Measurements from ENCODE around the gene FAH. TPM values are rescaled to one million over a fixed set of nuclear protein-coding genes. Genes with fewer than 3 reads are reported as not detected.
A peak's percentile ranks its signal among the peaks of the same experiment; 100 is the strongest.

The FAH gene
- total RNA-seq, 8 experiments from 2014 or later: 5.9 to 49.8 (median 11.4) TPM

DNA sequence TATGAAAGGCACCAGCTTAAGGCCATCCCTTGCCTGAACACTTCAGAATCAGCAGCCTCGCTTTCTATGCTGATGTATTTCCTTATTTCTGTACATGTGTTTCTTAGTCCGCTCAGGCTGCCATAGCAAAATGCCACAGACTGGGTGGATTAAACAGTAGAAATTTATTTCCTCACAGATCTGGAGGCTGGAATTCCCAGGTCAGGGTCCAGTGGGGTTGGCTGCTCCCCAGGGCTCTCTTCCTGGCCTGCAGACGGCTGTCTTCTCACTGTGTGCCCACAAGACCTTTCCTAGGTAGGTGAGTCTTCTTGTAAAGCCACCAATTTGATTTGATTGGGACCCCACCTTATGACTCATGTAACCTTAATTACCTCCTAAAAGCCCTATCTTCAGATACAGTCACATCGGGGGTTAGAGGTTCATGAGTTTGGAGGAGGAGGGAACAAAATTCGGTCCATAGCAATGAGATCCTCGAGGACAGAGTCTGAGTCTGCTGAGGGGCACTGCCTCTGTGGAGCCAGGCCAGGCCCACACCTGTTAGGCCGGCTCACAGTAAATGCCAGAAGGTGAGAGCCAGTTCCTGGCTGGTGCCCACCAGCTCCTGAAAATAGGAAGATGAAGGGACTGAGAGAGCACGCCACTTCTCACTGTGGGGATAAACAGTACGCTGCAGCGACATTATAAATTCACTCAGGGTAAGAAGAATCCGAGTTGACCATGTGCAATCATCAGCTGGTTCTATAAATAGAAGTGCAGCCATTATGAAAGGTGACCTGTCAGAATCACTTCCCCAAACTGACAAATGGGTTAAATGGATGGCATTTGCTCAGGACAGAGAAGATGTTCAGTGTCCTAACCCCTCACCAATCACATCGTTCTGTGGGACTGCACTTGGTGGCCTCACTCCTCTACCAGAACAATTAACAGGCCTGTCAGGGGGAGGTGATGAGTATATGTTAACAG is 58.1 kb downstream of the FAH start:
- no peak overlapping the region for H3K27ac ChIP-seq
- ATAC-seq (replicated peaks in 6 of 8): peak in 6 of 8 experiments; percentile 20 to 94 (median 84)
- H3K4me3 ChIP-seq: no peak overlapping the region
- in situ Hi-C loops (cut with MboI; ENCODE audit: low pct_unique_long_range_greater_than_20kb in 2 of 9, low sequenced_read_pairs in 9 of 9, unreplicated experiment in 9 of 9): no loop called here
- WGBS, 10 experiments: 33 to 95% (median 72%) methylated on average over 1 to 10 of the region's 12 CpGs; no CpG with 5 or more reads in 1 of the 10 experiments
- peaks cover 3 to 9% of the 10 kb centered on the region in 2 donors for H3K4me1 ChIP-seq (replicated peaks in 1 of 2)

DNA sequence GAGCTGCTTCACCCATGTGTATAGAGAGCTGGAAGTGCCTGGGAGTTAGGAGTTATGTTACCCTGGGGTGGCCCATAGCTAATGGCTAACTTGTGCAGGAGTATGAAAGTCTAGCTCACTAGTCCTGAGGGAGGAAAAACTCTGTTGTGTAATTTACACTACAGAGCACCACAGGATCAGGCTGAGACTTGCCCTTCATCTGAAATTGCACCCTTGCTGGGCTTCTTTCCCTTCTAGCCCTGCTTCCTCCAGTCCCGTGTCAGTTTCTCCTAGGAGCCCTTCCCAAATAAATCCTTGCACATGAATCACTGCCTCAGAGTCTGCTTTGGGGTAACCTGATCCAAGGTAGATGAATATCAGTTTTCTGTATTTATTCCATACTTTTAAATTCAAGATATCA is 59.2 kb downstream of the FAH start:
- WGBS, 10 experiments: 0 to 71% (median 67%) methylated on average over 1 of the region's 1 CpG; no CpG with 5 or more reads in 7 of the 10 experiments

DNA sequence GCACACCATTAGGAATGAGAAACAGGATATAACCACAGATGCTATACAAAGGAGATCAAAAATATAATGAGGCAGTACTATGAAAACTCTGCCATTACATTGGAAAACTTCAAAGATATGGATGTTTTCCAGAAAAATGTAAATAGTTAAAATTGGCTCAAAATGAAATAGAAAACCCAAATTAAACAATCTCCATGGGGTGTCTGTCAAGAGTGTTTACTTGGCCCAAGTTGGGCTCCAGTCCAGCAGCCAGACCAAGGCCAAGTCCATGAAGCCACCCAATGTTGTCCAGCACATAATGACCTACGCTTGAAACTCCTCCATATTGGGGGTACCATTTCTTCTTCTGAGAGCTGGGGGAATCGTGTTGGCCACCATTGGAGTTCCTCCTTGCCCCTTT is 62.1 kb downstream of the FAH start:
- Histone ChIP-seq H3K4me1 (replicated peaks in 1 of 2) (peaks cover 3 to 9% of the 10 kb centered on the region in 2 donors), H3K4me3 (no peak overlapping the region), H3K27ac (no peak overlapping the region)
- WGBS, 10 experiments: 0 to 100% (median 77%) methylated on average over 1 to 2 of the region's 2 CpGs; no CpG with 5 or more reads in 4 of the 10 experiments
- no peak for ATAC-seq (replicated peaks in 6 of 8)
- in situ Hi-C loops (cut with MboI; ENCODE audit: low pct_unique_long_range_greater_than_20kb in 2 of 9, low sequenced_read_pairs in 9 of 9, unreplicated experiment in 9 of 9): no loop called here

More for the DNA sequence above, 59.2 kb downstream of the FAH start:
- Histone ChIP-seq H3K4me3 (no peak overlapping the region), H3K27ac (no peak overlapping the region), H3K4me1 (replicated peaks in 1 of 2) (peaks cover 3 to 9% of the 10 kb centered on the region in 2 donors)
- in situ Hi-C loops (cut with MboI; ENCODE audit: low pct_unique_long_range_greater_than_20kb in 2 of 9, low sequenced_read_pairs in 9 of 9, unreplicated experiment in 9 of 9): no loop called here
- peak in 2 of 8 experiments; percentile 50 to 52 for ATAC-seq (replicated peaks in 6 of 8)

DNA sequence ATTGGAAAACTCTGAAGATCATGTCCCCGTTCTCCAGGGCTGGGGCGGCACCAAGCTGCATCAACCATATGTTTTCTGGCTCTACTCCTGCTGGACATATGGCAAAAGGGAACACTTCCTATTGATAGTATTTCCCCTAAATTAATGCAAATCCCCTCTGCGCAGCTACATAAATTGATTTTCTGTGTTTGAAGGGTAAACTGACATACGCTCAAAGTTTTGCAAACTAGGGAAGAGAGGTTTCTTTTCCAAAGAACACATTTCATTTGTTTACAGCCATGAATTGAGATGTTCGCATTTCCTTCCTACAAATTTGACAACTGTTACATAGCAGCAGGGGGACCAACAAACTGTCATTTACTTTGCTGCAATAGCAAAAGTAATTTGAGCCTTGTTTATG is 63.3 kb downstream of the FAH start:
- H3K4me1 ChIP-seq (replicated peaks in 1 of 2): peaks cover 0 to 4% of the 10 kb centered on the region in 2 donors
- in situ Hi-C loops (cut with MboI; ENCODE audit: low pct_unique_long_range_greater_than_20kb in 2 of 9, low sequenced_read_pairs in 9 of 9, unreplicated experiment in 9 of 9): no loop called here
- WGBS, 10 experiments: 29 to 100% (median 89%) methylated on average over 1 to 5 of the region's 5 CpGs

DNA sequence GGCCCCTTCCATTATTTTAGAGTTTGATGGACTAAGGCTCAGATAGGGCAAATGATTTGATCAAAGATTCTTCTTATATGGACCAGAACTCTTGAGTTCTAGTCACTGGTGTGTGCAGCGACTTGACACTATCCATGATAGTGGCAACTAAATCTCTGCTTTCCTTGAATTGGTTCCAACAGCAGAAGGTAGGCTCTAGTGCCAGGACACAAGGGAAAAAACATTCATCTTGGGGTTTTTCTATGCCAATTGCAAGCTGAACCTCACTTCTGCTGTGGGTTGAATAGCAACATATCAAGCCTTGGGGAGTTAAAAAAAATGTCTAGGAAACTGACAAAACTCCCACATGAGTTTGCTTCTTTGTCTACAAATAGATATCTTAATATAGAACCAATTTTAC is 64.1 kb downstream of the FAH start:
- no peak overlapping the region for H3K27ac ChIP-seq
- no peaks in the 10 kb centered on the region for H3K4me1 ChIP-seq (replicated peaks in 1 of 2)
- 60 to 100% (median 86%) methylated on average over 1 of the region's 1 CpG; no CpG with 5 or more reads in 3 of the 10 experiments for WGBS, 10 experiments
- in situ Hi-C loops (cut with MboI; ENCODE audit: low pct_unique_long_range_greater_than_20kb in 2 of 9, low sequenced_read_pairs in 9 of 9, unreplicated experiment in 9 of 9): no loop called here
- no peak overlapping the region for H3K4me3 ChIP-seq
- ATAC-seq (replicated peaks in 6 of 8): no peak

More for the DNA sequence above, 63.3 kb downstream of the FAH start:
- Histone ChIP-seq H3K4me3 (no peak overlapping the region), H3K27ac (no peak overlapping the region)
- peak in 1 of 8 experiments; percentile 25 for ATAC-seq (replicated peaks in 6 of 8)

DNA sequence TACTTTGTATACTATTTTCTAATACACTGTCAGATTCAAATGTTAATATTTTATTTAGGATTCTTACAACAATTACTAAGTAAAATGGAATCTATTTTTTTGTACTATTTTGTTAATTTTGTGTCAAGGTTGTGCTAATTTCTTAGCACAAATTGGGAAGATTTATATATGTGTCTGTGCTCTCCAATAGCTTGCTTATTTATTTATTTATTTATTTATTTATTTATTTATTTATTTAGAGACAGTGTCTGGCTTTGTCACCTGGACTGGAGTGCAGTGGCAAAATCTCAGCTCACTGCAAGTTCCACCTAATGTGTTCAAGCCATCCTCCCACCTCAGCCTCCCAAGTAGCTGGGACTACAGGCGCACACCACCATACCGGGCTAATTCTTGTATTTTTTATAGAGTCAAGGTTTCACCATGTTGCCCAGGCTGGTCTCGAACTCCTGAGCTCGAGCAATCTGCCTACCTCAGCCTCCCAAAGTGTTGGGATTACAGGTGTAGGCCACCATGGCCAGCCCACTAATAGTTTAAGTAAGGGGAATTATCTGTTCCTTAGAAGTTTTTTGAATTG is 64.6 kb downstream of the FAH start:
- 44 to 94% (median 70%) methylated on average over 1 to 4 of the region's 4 CpGs; no CpG with 5 or more reads in 4 of the 10 experiments for WGBS, 10 experiments
- no peak overlapping the region for H3K27ac ChIP-seq
- H3K4me1 ChIP-seq (replicated peaks in 1 of 2): no peaks in the 10 kb centered on the region
- in situ Hi-C loops (cut with MboI; ENCODE audit: low pct_unique_long_range_greater_than_20kb in 2 of 9, low sequenced_read_pairs in 9 of 9, unreplicated experiment in 9 of 9): no loop called here
- H3K4me3 ChIP-seq: no peak overlapping the region
- no peak for ATAC-seq (replicated peaks in 6 of 8)

DNA sequence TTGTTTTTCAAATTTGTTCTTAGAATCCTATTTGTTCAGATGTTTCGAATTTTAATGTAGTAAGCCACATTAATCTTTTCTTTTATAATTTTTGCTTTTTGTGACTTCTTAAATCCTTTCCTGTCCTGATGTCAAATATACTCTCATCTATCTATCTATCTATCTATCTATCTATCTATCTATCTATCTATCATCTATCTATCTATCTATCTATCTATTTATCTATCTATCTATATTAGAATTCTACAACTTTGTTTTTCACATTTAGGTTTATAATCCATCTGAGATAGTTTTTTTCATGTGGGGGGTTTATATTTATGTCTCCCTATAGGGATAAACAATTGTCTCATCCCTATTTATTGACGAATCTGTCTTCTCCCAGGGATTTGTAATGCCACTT is 67.2 kb downstream of the FAH start:
- no peak overlapping the region for H3K4me3 ChIP-seq
- no peak overlapping the region for H3K27ac ChIP-seq
- 36 to 100% (median 87%) methylated on average over 1 to 2 of the region's 2 CpGs for WGBS, 10 experiments
- no peaks in the 10 kb centered on the region for H3K4me1 ChIP-seq (replicated peaks in 1 of 2)
- in situ Hi-C loops (cut with MboI; ENCODE audit: low pct_unique_long_range_greater_than_20kb in 2 of 9, low sequenced_read_pairs in 9 of 9, unreplicated experiment in 9 of 9): no loop called here
- ATAC-seq (replicated peaks in 6 of 8): no peak

DNA sequence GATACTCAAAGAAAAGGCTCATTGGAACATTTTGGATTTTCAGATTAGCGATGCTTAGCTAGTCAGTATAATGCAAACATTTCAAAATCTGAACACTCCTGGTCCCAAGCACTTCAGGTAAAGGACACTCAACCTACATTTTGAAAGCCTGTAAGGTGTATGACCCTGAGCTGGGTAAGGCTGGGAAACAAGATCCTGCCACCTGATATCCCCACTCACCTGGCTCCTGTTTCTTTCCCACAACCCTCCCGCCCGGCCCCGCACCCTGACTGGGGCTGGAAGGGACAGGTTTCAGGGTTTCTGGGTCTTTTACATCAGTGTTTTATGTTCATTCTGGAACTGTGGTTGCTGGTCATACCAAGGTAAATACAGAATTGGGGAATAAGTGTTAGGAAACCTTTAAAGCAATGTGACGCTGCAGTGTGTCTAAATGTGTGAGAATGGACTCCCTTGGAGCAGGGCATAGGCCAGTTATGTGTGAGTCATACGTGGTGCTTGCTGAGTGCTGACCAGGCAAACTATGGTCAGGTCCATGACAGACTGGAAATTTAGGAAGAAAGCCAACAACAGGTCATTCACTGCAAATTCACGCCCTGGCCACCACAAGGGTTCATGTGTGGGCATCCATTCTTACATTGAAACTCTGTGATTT is 76.3 kb downstream of the FAH start:
- peak in 4 of 8 experiments; percentile 52 to 68 (median 58) for ATAC-seq (replicated peaks in 6 of 8)
- Histone ChIP-seq H3K27ac (no peak overlapping the region), H3K4me1 (replicated peaks in 1 of 2) (peaks cover 14 to 21% of the 10 kb centered on the region in 2 donors), H3K4me3 (no peak overlapping the region)
- in situ Hi-C loops (cut with MboI; ENCODE audit: low pct_unique_long_range_greater_than_20kb in 2 of 9, low sequenced_read_pairs in 9 of 9, unreplicated experiment in 9 of 9): no loop called here
- 30 to 100% (median 82%) methylated on average over 1 to 4 of the region's 7 CpGs; no CpG with 5 or more reads in 2 of the 10 experiments for WGBS, 10 experiments

DNA sequence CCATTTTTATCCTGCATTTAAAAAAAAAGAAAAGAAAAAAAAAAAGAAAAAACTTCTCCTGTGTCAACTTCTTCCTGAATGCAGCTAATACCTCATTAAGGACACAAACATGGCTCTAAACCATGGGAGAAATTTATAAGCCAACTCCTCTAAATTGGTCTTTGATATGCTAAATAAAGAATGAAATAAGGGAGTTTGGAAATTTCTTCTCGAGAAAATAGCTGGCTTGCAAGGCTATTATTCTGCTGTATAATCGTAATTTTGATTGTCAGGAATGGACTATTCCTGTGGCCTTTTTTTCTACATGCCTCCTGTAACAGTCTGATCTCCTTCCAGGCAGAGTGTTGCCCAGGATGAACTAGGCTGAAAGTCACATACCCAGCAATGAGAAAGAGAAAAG is 78.6 kb downstream of the FAH start:
- Histone ChIP-seq H3K27ac (no peak overlapping the region), H3K4me1 (replicated peaks in 1 of 2) (peaks cover 16 to 22% of the 10 kb centered on the region in 2 donors), H3K4me3 (no peak overlapping the region)
- whole genome bisulfite sequencing, 10 experiments: 6 to 75% (median 57%) methylated on average over 2 of the region's 2 CpGs; no CpG with 5 or more reads in 2 of the 10 experiments
- in situ Hi-C loops (cut with MboI; ENCODE audit: low pct_unique_long_range_greater_than_20kb in 2 of 9, low sequenced_read_pairs in 9 of 9, unreplicated experiment in 9 of 9): no loop called here
- no peak for ATAC-seq (replicated peaks in 6 of 8)

DNA sequence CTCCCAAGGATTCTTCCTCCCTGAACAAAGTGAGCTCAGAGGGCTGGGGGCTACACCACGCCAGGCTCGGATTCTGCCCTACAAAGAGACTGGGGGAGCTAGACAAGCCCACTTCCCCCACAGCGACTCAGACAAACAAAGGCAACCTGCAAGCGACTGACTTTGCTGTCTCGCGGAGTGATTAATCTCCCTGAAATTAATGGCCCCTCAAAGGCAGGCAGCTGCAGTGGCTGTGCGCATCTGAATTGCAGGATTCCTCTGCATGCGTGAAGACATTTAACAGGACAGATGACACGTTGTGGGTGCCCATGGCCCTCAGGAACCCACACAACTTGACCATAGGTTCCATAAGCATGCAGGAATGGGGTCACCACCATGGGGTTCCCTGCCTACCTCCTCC is 80.8 kb downstream of the FAH start:
- WGBS, 10 experiments: 0 to 80% (median 3%) methylated on average over 1 to 6 of the region's 9 CpGs; no CpG with 5 or more reads in 7 of the 10 experiments
- in situ Hi-C loops (cut with MboI; ENCODE audit: low pct_unique_long_range_greater_than_20kb in 2 of 9, low sequenced_read_pairs in 9 of 9, unreplicated experiment in 9 of 9): no loop called here
- Histone ChIP-seq H3K4me1 (replicated peaks in 1 of 2) (peaks cover 16 to 22% of the 10 kb centered on the region in 2 donors), H3K4me3 (no peak overlapping the region), H3K27ac (no peak overlapping the region)
- ATAC-seq (replicated peaks in 6 of 8): peak in 5 of 8 experiments; percentile 89 to 96 (median 93)

DNA sequence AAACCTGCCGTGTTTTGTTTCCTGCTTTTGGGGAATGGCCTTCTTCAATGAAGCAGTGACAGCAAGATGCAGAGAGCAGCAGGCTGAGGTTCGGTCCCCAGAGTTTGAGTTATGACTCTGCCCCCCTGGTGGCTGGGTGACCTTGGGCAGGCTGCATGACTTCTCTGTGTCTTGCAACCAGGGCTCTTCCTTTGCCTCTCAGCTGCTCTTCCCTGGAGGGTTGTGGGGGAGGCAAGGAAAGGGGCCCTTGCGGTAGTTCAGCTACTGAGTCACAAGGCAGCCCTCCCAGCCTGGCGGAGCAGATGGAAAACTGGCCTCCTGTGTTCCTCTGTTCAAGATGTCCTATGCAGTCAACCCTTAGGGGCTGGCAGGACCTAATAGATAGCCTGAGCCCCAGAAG is 82.1 kb downstream of the FAH start:
- Histone ChIP-seq H3K4me3 (no peak overlapping the region), H3K4me1 (replicated peaks in 1 of 2) (peaks cover 16 to 22% of the 10 kb centered on the region in 2 donors), H3K27ac (no peak overlapping the region)
- 0 to 100% (median 74%) methylated on average over 1 to 4 of the region's 4 CpGs; no CpG with 5 or more reads in 3 of the 10 experiments for WGBS, 10 experiments
- ATAC-seq (replicated peaks in 6 of 8): peak in 3 of 8 experiments; percentile 20 to 43 (median 41)
- in situ Hi-C loops (cut with MboI; ENCODE audit: low pct_unique_long_range_greater_than_20kb in 2 of 9, low sequenced_read_pairs in 9 of 9, unreplicated experiment in 9 of 9): no loop called here
